Dendritic cell treated with granulocyte-macrophage colony-stimulating factor and Interleukin-4, amounts not matched to agents 40 ng/mL and 50 ng/mL, for 4 days (primary cell): ENCODE data around the gene NPAS3.
A peak's percentile ranks its signal among the peaks of the same experiment; 100 is the strongest.

Experiments
- H3K27ac Mint-ChIP-seq: one replicate; pipeline ENCODE4 v1.8.0; 2022; ENCODE audit warnings: mild to moderate bottlenecking, mixed read lengths
- H3K27me3 Mint-ChIP-seq: one replicate; pipeline ENCODE4 v1.8.0; 2022; ENCODE audit warnings: mild to moderate bottlenecking, mixed read lengths
- H3K36me3 Mint-ChIP-seq: one replicate; pipeline ENCODE4 v1.8.0; 2022; ENCODE audit warnings: low read depth, mixed read lengths
- H3K4me1 Mint-ChIP-seq: one replicate; pipeline ENCODE4 v1.8.0; 2022; ENCODE audit warnings: low read depth, mixed read lengths
- H3K4me3 Mint-ChIP-seq: one replicate; pipeline ENCODE4 v1.8.0; 2022; ENCODE audit warnings: mild to moderate bottlenecking, moderate library complexity, mixed read lengths
- H3K9me3 Mint-ChIP-seq: one replicate; pipeline ENCODE4 v1.8.0; 2022; ENCODE audit warnings: mixed read lengths
- intact Hi-C: fragments of 100-400 bp; cut with micrococcal nuclease; formaldehyde crosslinking; loops from one replicate; pipeline ENCODE4 v1.15.0; 2022

The NPAS3 gene

GRCh38 chr14:33381717-33382116 is 443.0 kb downstream of the NPAS3 start:
- Mint-ChIP-seq H3K9me3 (no peaks in the 10 kb centered on the region), H3K4me3 (no peak overlapping the region), H3K36me3 (no peaks in the 10 kb centered on the region), H3K27me3 (no peaks in the 10 kb centered on the region), H3K4me1 (no peaks in the 10 kb centered on the region), H3K27ac (no peak overlapping the region)
- intact Hi-C loops: no loop called here

- no peaks in the 10 kb centered on the region for H3K9me3 Mint-ChIP-seq
- H3K27ac Mint-ChIP-seq: no peak overlapping the region
- H3K27me3 Mint-ChIP-seq: no peaks in the 10 kb centered on the region
- H3K4me1 Mint-ChIP-seq: no peaks in the 10 kb centered on the region
- no peaks in the 10 kb centered on the region for H3K36me3 Mint-ChIP-seq
- intact Hi-C loops: no loop called here
- no peak overlapping the region for H3K4me3 Mint-ChIP-seq
These were observed 447.5 kb downstream of the NPAS3 start for GRCh38 chr14:33386140-33386539.

DNA sequence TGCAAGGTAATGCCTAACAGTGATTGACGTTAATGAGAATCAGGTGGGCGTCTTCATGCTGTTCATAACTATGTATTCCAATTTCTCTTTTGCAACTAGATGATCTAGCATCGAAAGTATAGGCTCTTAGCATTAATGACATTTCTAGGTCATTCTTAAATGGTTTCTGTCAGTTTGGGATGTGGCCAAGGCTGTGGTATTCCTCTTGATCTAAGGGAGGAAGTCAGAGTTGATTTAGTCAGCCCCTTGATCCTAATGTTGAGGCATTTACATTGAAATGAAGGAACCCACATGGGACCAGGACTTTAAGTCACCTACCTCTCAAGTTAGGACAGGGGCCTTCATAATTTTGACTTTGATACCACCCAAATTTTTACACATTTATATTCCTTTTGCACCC is 448.1 kb downstream of the NPAS3 start:
- H3K27ac Mint-ChIP-seq: no peak overlapping the region
- no peaks in the 10 kb centered on the region for H3K9me3 Mint-ChIP-seq

GRCh38 chr14:33390335-33390734 is 451.7 kb downstream of the NPAS3 start:
- no peaks in the 10 kb centered on the region for H3K9me3 Mint-ChIP-seq

More for the DNA sequence above, 448.1 kb downstream of the NPAS3 start:
- intact Hi-C loops: no loop called here
- Mint-ChIP-seq H3K4me3 (no peak overlapping the region), H3K27me3 (no peaks in the 10 kb centered on the region), H3K4me1 (no peaks in the 10 kb centered on the region), H3K36me3 (no peaks in the 10 kb centered on the region)

GRCh38 chr14:33393231-33393894 is 454.7 kb downstream of the NPAS3 start:
- H3K4me3 Mint-ChIP-seq: no peak overlapping the region
- H3K9me3 Mint-ChIP-seq: no peaks in the 10 kb centered on the region
- intact Hi-C loops: no loop called here
- no peak overlapping the region for H3K27ac Mint-ChIP-seq
- H3K36me3 Mint-ChIP-seq: no peaks in the 10 kb centered on the region
- peaks cover 1% of the 10 kb centered on the region for H3K27me3 Mint-ChIP-seq
- H3K4me1 Mint-ChIP-seq: no peaks in the 10 kb centered on the region

More at GRCh38 chr14:33390335-33390734, 451.7 kb downstream of the NPAS3 start:
- Mint-ChIP-seq H3K27ac (no peak overlapping the region), H3K27me3 (peaks cover 1% of the 10 kb centered on the region), H3K4me3 (no peak overlapping the region), H3K36me3 (no peaks in the 10 kb centered on the region), H3K4me1 (no peaks in the 10 kb centered on the region)
- intact Hi-C loops: no loop called here

- no peaks in the 10 kb centered on the region for H3K4me1 Mint-ChIP-seq
- peaks cover 1% of the 10 kb centered on the region for H3K27me3 Mint-ChIP-seq
- intact Hi-C loops: no loop called here
- no peak overlapping the region for H3K4me3 Mint-ChIP-seq
- no peaks in the 10 kb centered on the region for H3K9me3 Mint-ChIP-seq
- H3K27ac Mint-ChIP-seq: no peak overlapping the region
- H3K36me3 Mint-ChIP-seq: no peaks in the 10 kb centered on the region
These were observed 455.3 kb downstream of the NPAS3 start for GRCh38 chr14:33393895-33394368.

DNA sequence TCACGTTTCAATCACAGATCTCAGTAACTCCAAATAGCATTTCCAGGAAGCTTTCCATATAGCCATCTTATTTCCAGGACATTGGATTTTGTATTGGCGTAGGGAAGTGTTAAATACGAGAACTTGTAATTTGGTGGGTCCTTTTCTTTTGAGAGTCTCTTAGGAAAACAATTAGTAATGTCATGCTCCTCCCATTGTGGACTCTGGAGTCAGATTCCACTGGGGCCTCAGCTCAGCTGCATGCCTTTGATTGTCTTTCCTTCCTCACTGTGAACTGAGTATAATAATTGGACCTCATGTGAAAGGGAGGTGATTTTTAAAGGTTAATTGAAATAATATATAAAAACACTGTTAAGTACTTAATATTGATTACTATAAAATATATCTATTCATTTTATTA is 462.6 kb downstream of the NPAS3 start:
- H3K36me3 Mint-ChIP-seq: no peaks in the 10 kb centered on the region
- no peaks in the 10 kb centered on the region for H3K4me1 Mint-ChIP-seq
- H3K9me3 Mint-ChIP-seq: no peaks in the 10 kb centered on the region
- no peaks in the 10 kb centered on the region for H3K27me3 Mint-ChIP-seq
- H3K4me3 Mint-ChIP-seq: no peak overlapping the region
- no peak overlapping the region for H3K27ac Mint-ChIP-seq
- intact Hi-C loops: no loop called here

DNA sequence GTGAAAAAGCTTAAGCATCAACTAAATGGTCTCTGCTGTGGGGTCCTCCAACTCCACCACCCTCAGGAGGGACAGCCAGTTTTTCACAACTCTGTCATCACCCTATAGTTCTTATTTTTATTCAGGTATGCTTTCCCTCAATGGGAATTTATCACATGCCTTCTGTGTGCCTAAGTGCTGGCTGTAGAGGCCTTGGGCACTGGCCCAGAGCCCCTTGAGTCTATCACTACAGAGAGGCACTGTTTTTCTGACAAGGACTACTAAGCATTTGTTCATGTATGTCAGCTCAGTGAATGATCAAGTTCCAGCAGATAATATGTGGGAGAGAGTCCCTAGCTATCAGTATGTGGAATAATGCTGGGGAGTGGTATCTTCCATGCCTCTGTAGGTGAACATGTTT is 463.9 kb downstream of the NPAS3 start:
- H3K4me1 Mint-ChIP-seq: no peaks in the 10 kb centered on the region
- intact Hi-C loops: no loop called here
- no peaks in the 10 kb centered on the region for H3K9me3 Mint-ChIP-seq
- no peak overlapping the region for H3K27ac Mint-ChIP-seq
- no peak overlapping the region for H3K4me3 Mint-ChIP-seq
- no peaks in the 10 kb centered on the region for H3K27me3 Mint-ChIP-seq
- H3K36me3 Mint-ChIP-seq: no peaks in the 10 kb centered on the region

DNA sequence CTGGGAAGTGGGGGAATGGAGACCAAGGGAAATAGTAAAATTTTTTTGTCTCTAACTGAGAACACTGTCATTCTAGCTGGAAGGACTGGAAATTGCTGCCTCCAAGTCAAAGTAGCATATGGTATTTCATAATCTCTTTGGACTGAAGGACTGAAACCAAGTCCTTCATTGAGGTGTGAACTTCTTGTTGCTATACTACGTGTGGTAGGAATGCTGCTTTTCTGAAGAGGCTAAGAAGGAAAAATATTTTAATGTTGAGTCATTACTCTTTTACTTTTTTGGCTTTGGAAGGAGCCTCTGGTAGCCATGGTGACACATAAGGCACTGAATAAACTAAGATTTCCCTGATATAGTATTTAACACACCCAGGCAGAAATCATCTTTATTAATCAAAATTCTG is 465.4 kb downstream of the NPAS3 start:
- no peaks in the 10 kb centered on the region for H3K36me3 Mint-ChIP-seq
- H3K27me3 Mint-ChIP-seq: no peaks in the 10 kb centered on the region
- intact Hi-C loops: no loop called here
- no peak overlapping the region for H3K4me3 Mint-ChIP-seq
- no peaks in the 10 kb centered on the region for H3K4me1 Mint-ChIP-seq
- H3K9me3 Mint-ChIP-seq: no peaks in the 10 kb centered on the region
- no peak overlapping the region for H3K27ac Mint-ChIP-seq

- H3K27ac Mint-ChIP-seq: no peak overlapping the region
- H3K27me3 Mint-ChIP-seq: no peaks in the 10 kb centered on the region
- H3K9me3 Mint-ChIP-seq: no peaks in the 10 kb centered on the region
- intact Hi-C loops: no loop called here
- no peak overlapping the region for H3K4me3 Mint-ChIP-seq
- no peaks in the 10 kb centered on the region for H3K36me3 Mint-ChIP-seq
- H3K4me1 Mint-ChIP-seq: no peaks in the 10 kb centered on the region
These were observed 466.4 kb downstream of the NPAS3 start for GRCh38 chr14:33404964-33405574.

- H3K4me3 Mint-ChIP-seq: no peak overlapping the region
- H3K27ac Mint-ChIP-seq: no peak overlapping the region
- H3K27me3 Mint-ChIP-seq: no peaks in the 10 kb centered on the region
- H3K4me1 Mint-ChIP-seq: no peaks in the 10 kb centered on the region
- intact Hi-C loops: no loop called here
- no peaks in the 10 kb centered on the region for H3K9me3 Mint-ChIP-seq
- H3K36me3 Mint-ChIP-seq: no peaks in the 10 kb centered on the region
These were observed 468.1 kb downstream of the NPAS3 start for GRCh38 chr14:33406766-33407165.

DNA sequence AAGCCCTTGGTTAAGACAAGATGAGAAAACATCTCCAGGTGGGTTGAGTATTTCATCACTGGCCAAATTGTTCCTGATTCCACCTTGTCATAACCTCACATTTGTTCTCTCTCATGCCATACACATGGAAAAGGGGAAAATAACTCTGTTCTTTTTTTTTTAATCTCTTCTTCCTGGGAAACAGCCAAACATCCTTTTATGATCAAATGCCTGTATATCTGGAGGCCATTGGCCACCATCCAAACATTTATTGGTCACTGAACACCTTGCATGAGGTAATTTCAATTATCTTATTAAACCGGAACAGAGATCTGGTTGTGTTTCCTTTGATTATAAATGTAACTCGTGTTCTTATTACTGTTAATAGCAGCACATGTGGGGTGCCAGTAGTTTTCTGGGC is 469.6 kb downstream of the NPAS3 start:
- Mint-ChIP-seq H3K9me3 (no peaks in the 10 kb centered on the region), H3K36me3 (no peaks in the 10 kb centered on the region), H3K27ac (no peak overlapping the region), H3K4me1 (peaks cover 5% of the 10 kb centered on the region), H3K4me3 (no peak overlapping the region), H3K27me3 (no peaks in the 10 kb centered on the region)
- intact Hi-C loops: no loop called here

- H3K36me3 Mint-ChIP-seq: no peaks in the 10 kb centered on the region
- peaks cover 25% of the 10 kb centered on the region for H3K4me1 Mint-ChIP-seq
- H3K27ac Mint-ChIP-seq: no peak overlapping the region
- H3K9me3 Mint-ChIP-seq: no peaks in the 10 kb centered on the region
- intact Hi-C loops: no loop called here
- H3K4me3 Mint-ChIP-seq: no peak overlapping the region
- H3K27me3 Mint-ChIP-seq: no peaks in the 10 kb centered on the region
These were observed 473.8 kb downstream of the NPAS3 start for GRCh38 chr14:33412450-33412849.

DNA sequence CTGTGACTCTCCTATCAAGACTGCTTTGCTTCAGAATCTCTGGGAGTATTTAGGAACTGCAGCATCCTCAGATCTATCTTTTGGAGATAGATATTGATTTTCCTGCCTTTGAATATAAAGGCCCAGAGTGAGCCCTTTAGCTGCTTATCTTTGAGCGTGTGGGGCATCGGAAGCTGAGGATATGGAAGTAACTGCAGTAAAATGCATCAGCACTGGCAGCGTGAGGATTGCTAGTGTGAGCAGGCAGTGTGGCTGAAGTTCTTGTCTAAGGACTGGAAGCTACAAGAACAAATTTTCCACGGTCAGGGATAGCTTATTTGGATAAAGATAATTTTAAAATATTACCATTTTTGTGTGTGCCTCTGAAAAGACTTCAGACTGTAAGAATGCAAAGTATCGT is 474.7 kb downstream of the NPAS3 start:
- H3K4me1 Mint-ChIP-seq: peaks cover 25% of the 10 kb centered on the region
- no peaks in the 10 kb centered on the region for H3K9me3 Mint-ChIP-seq
- H3K36me3 Mint-ChIP-seq: no peaks in the 10 kb centered on the region
- intact Hi-C loops: no loop called here
- peak overlapping the region; percentile 32 for H3K4me3 Mint-ChIP-seq
- H3K27ac Mint-ChIP-seq: peak overlapping the region; percentile 58
- no peaks in the 10 kb centered on the region for H3K27me3 Mint-ChIP-seq

GRCh38 chr14:33414041-33414440 is 475.4 kb downstream of the NPAS3 start:
- Mint-ChIP-seq H3K4me1 (peaks cover 25% of the 10 kb centered on the region), H3K27ac (no peak overlapping the region), H3K27me3 (no peaks in the 10 kb centered on the region), H3K4me3 (peak overlapping the region; percentile 50), H3K36me3 (no peaks in the 10 kb centered on the region), H3K9me3 (no peaks in the 10 kb centered on the region)
- intact Hi-C loops: no loop called here
